H1 (cell line): ENCODE data around the gene AGTR1. TPM values are rescaled to one million over a fixed set of nuclear protein-coding genes. Genes with fewer than 3 reads are reported as not detected.

Experiments used
- CTCF ChIA-PET: fragments of 300-600 bp; sonication (Branson Sonifier 250); formaldehyde crosslinking; loops from one replicate; lab custom pipeline; 2021; ENCODE audit not compliant: partially characterized antibody; lab: Charles Lee
- POLR2A ChIA-PET: fragments of 300-600 bp; sonication (Branson Sonifier 250); formaldehyde crosslinking; loops from one replicate; lab custom pipeline; 2021; ENCODE audit warnings: inconsistent platforms; ENCODE audit not compliant: partially characterized antibody; lab: Charles Lee
- DNase-seq, 2 experiments: peaks; one replicate each; pipeline versions ENCODE4 v3.0.0 to v3.0.0-alpha.2; 2010 to 2022; ENCODE audit warnings: low spot score in 2 of 2, low read depth in 1 of 2, mixed read lengths in 1 of 2
- FAIRE-seq: peaks from 2 replicates; lab custom pipeline; 2011; peaks lifted over from hg19 to GRCh38; lab: Jason Lieb, UNC
- H2AFZ ChIP-seq: 2 replicates; pipeline ENCODE4 v1.8.1; 2012; ENCODE audit warnings: low read length, inconsistent platforms
- H2AK5ac ChIP-seq: 2 replicates; pipeline ENCODE4 v1.6.1; 2013; ENCODE audit warnings: low read depth, low read length
- H2BK120ac ChIP-seq: replicated peaks from 2 replicates; pipeline ENCODE3; 2013; ENCODE audit warnings: low read depth, low read length, inconsistent platforms
- H2BK12ac ChIP-seq: 2 replicates; pipeline ENCODE4 v1.6.1; 2013; ENCODE audit warnings: low read depth, low read length
- H2BK15ac ChIP-seq: 2 replicates; pipeline ENCODE4 v1.6.1; 2013; ENCODE audit warnings: low read length
- H2BK20ac ChIP-seq: 2 replicates; pipeline ENCODE4 v1.6.1; 2013; ENCODE audit warnings: low read length
- H2BK5ac ChIP-seq: 2 replicates; pipeline ENCODE4 v1.6.1; 2013; ENCODE audit warnings: low read depth, low read length
- H3K14ac ChIP-seq: 2 replicates; pipeline ENCODE4 v1.6.1; 2013; ENCODE audit warnings: inconsistent platforms; ENCODE audit not compliant: insufficient read length
- H3K18ac ChIP-seq: 2 replicates; pipeline ENCODE4 v1.6.1; 2013; ENCODE audit warnings: low read length; ENCODE audit errors: extremely low read depth
- H3K23ac ChIP-seq: 2 replicates; pipeline ENCODE4 v1.6.1; 2013; ENCODE audit warnings: inconsistent platforms; ENCODE audit not compliant: insufficient read length
- H3K23me2 ChIP-seq: 2 replicates; pipeline ENCODE4 v1.6.1; 2013; ENCODE audit warnings: low read depth, low read length
- H3K27ac ChIP-seq: 2 replicates; pipeline ENCODE4 v1.6.1; 2011; ENCODE audit warnings: low read depth, low read length, inconsistent platforms
- H3K27me3 ChIP-seq, 4 experiments: replicated peaks in 1 of 4; 1 replicate in 1 of 4; 2 replicates in 3 of 4; pipeline versions ENCODE4 v1.6.1 to v1.8.1; 2011 to 2013; ENCODE audit warnings: low read length in 3 of 4, mild to moderate bottlenecking in 3 of 4, inconsistent platforms in 2 of 4, mixed read lengths in 2 of 4, moderate library complexity in 1 of 4; ENCODE audit not compliant: control insufficient read depth in 3 of 4, insufficient read depth in 3 of 4; ENCODE audit errors: extremely low read depth in 1 of 4
- H3K36me3 ChIP-seq, 4 experiments: 2 replicates each; pipeline versions ENCODE4 v1.6.1 to v1.8.1; 2011 to 2013; ENCODE audit warnings: mild to moderate bottlenecking in 4 of 4, low read length in 3 of 4, moderate library complexity in 2 of 4, control low read depth in 1 of 4, inconsistent platforms in 1 of 4; ENCODE audit not compliant: insufficient read depth in 4 of 4, control insufficient read depth in 2 of 4
- H3K4ac ChIP-seq: replicated peaks from 2 replicates; pipeline ENCODE3; 2013; ENCODE audit warnings: low read length, low read depth, mixed read lengths, inconsistent platforms; ENCODE audit not compliant: insufficient read length
- H3K4me1 ChIP-seq, 4 experiments: replicated peaks in 1 of 4; 1 replicate in 1 of 4; 2 replicates in 3 of 4; pipeline versions ENCODE4 v1.6.1 to v1.8.1; 2011 to 2013; ENCODE audit warnings: low read length in 3 of 4, inconsistent platforms in 2 of 4, mixed read lengths in 1 of 4; ENCODE audit not compliant: insufficient read depth in 4 of 4, control insufficient read depth in 3 of 4
- H3K4me2 ChIP-seq, 2 experiments: 2 replicates each; pipeline versions ENCODE4 v1.6.1 to v1.8.1; 2011 to 2013; ENCODE audit warnings: low read depth in 2 of 2, low read length in 2 of 2, control low read depth in 1 of 2, inconsistent platforms in 1 of 2, mild to moderate bottlenecking in 1 of 2; ENCODE audit not compliant: insufficient read depth in 1 of 2
- H3K4me3 ChIP-seq, 4 experiments: fragments of 200-600, 300-600 bp in 1 of 4; sonication (generic), shearing (Covaris generic), sonication (Bioruptor Twin) in 1 of 4; 2 replicates each; pipeline versions ENCODE4 v1.5.1 to v1.8.1; 2011 to 2016; ENCODE audit warnings: low read length in 4 of 4, low read depth in 3 of 4, control low read depth in 2 of 4, inconsistent platforms in 2 of 4, mild to moderate bottlenecking in 2 of 4, mixed read lengths in 1 of 4, moderate library complexity in 1 of 4; ENCODE audit not compliant: insufficient read depth in 2 of 4; ENCODE audit errors: extremely low read depth in 1 of 4
- H3K56ac ChIP-seq: replicated peaks from 2 replicates; pipeline ENCODE3; 2013; ENCODE audit warnings: low read depth, mild to moderate bottlenecking, mixed read lengths, low read length, inconsistent platforms; ENCODE audit not compliant: insufficient read length
- H3K79me1 ChIP-seq: 2 replicates; pipeline ENCODE4 v1.6.1; 2013; ENCODE audit warnings: low read depth, low read length, control low read depth
- H3K79me2 ChIP-seq, 2 experiments: 2 replicates each; pipeline versions ENCODE4 v1.6.1 to v1.8.1; 2012 to 2013; ENCODE audit warnings: low read length in 2 of 2, mild to moderate bottlenecking in 2 of 2, inconsistent platforms in 1 of 2; ENCODE audit not compliant: insufficient read depth in 2 of 2, control insufficient read depth in 1 of 2
- H3K9ac ChIP-seq, 4 experiments: replicated peaks in 1 of 4; 1 replicate in 1 of 4; 2 replicates in 3 of 4; pipeline versions ENCODE4 v1.6.1 to v1.8.1; 2011 to 2013; ENCODE audit warnings: low read depth in 3 of 4, low read length in 3 of 4, control low read depth in 2 of 4, mild to moderate bottlenecking in 2 of 4, moderate library complexity in 2 of 4, inconsistent platforms in 1 of 4; ENCODE audit errors: extremely low read depth in 1 of 4
- H3K9me3 ChIP-seq, 2 experiments: 2 replicates each; pipeline versions ENCODE4 v1.6.1 to v1.8.1; 2012 to 2013; ENCODE audit warnings: mild to moderate bottlenecking in 2 of 2, moderate library complexity in 2 of 2, control low read depth in 1 of 2, inconsistent platforms in 1 of 2, low read depth in 1 of 2, low read length in 1 of 2, mixed read lengths in 1 of 2; ENCODE audit not compliant: insufficient read depth in 2 of 2
- H4K20me1 ChIP-seq, 2 experiments: replicated peaks in 1 of 2; 2 replicates each; pipeline versions ENCODE3 to v1.8.1; 2011 to 2013; ENCODE audit warnings: inconsistent platforms in 2 of 2, low read length in 2 of 2, mild to moderate bottlenecking in 1 of 2; ENCODE audit not compliant: insufficient read depth in 2 of 2, control insufficient read depth in 1 of 2
- H4K5ac ChIP-seq: 2 replicates; pipeline ENCODE4 v1.6.1; 2013; ENCODE audit warnings: low read length, low read depth, mixed read lengths, inconsistent platforms; ENCODE audit not compliant: insufficient read length
- H4K8ac ChIP-seq: 2 replicates; pipeline ENCODE4 v1.8.0; 2013; ENCODE audit warnings: mild to moderate bottlenecking, moderate library complexity, low read length, inconsistent platforms; ENCODE audit not compliant: insufficient read depth; ENCODE audit errors: extremely low read depth
- H4K91ac ChIP-seq: replicated peaks from 2 replicates; pipeline ENCODE3; 2013; ENCODE audit warnings: low read length, mixed read lengths, inconsistent platforms; ENCODE audit not compliant: insufficient read length
- ATF3 ChIP-seq: IDR thresholded peaks from 2 replicates; pipeline ENCODE4 v1.6.1; 2011; ENCODE audit warnings: low read depth, mild to moderate bottlenecking, low read length; ENCODE audit not compliant: insufficient read depth
- CBX8 ChIP-seq: fragments of 300-800, 300-1000 bp; sonication (generic); IDR thresholded peaks from 2 replicates; pipeline ENCODE4 v1.7.1; 2016; ENCODE audit warnings: low read depth, low read length, borderline replicate concordance
- CTBP2 ChIP-seq: IDR thresholded peaks from 2 replicates; pipeline ENCODE4 v1.7.0; 2011; ENCODE audit warnings: borderline replicate concordance, mild to moderate bottlenecking, moderate library complexity, mixed read lengths, low read length; ENCODE audit not compliant: insufficient read depth, insufficient read length
- EZH2 ChIP-seq: fragments of 200-600 bp; sonication (generic); IDR thresholded peaks from 2 replicates; pipeline ENCODE4 v1.7.1; 2012; ENCODE audit warnings: low read depth, mild to moderate bottlenecking, moderate library complexity, low read length, inconsistent platforms; ENCODE audit not compliant: severe bottlenecking
- FOSL1 ChIP-seq: IDR thresholded peaks from 2 replicates; pipeline ENCODE4 v1.6.1; 2011; ENCODE audit warnings: mild to moderate bottlenecking, low read depth, low read length, moderate library complexity; ENCODE audit not compliant: insufficient read depth
- GABPA ChIP-seq: IDR thresholded peaks from 2 replicates; pipeline ENCODE4 v1.6.1; 2011; ENCODE audit warnings: mild to moderate bottlenecking, low read length, moderate library complexity, borderline replicate concordance; ENCODE audit not compliant: insufficient read depth
- HDAC2 ChIP-seq, 2 experiments: fragments of 300-600 bp in 1 of 2; sonication (generic) in 1 of 2; IDR thresholded peaks; 2 replicates each; pipeline ENCODE4 v1.6.1; 2011 to 2012; ENCODE audit warnings: low read depth in 2 of 2, low read length in 2 of 2, mild to moderate bottlenecking in 2 of 2, moderate library complexity in 2 of 2, borderline replicate concordance in 1 of 2, inconsistent platforms in 1 of 2
- KDM1A ChIP-seq: fragments of 200-600, 300-600 bp; sonication (generic); IDR thresholded peaks from 2 replicates; pipeline ENCODE4 v1.7.1; 2016; ENCODE audit warnings: mild to moderate bottlenecking, low read length, borderline replicate concordance
- POLR2AphosphoS5 ChIP-seq: IDR thresholded peaks from 2 replicates; pipeline ENCODE4 v1.6.1; 2011; ENCODE audit warnings: low read depth, low read length
- RNF2 ChIP-seq: fragments of 200-900, 300-1000 bp; sonication (generic); IDR thresholded peaks from 2 replicates; pipeline ENCODE4 v1.7.1; 2016; ENCODE audit warnings: borderline replicate concordance, low read depth, mild to moderate bottlenecking, antibody characterized with exemption, low read length; ENCODE audit not compliant: poor library complexity, severe bottlenecking; ENCODE audit errors: missing control alignments
- USF2 ChIP-seq: IDR thresholded peaks from 2 replicates; pipeline ENCODE4 v1.6.1; 2011; ENCODE audit warnings: low read length, improper control_type of control experiment
- WGBS, 2 experiments: shearing (Covaris generic) in 1 of 2; methylation state at CpG; one replicate each; pipeline versions ENCODE4 v1.1.6 to v1.1.7; 2013 to 2015; ENCODE audit warnings: low lambda C conversion rate in 2 of 2, mixed read lengths in 2 of 2, inconsistent platforms in 1 of 2, low coverage in 1 of 2, missing lambda C conversion rate in 1 of 2; ENCODE audit not compliant: insufficient replicate concordance in 2 of 2, insufficient coverage in 1 of 2, insufficient read length in 1 of 2; ENCODE audit errors: extremely low coverage in 1 of 2, missing lambda C conversion rate in 1 of 2; 5-methylcytosine and 5-hydroxymethylcytosine counted together
- polyA plus RNA-seq, 7 experiments: library from polyadenylated mRNA; depleted of rRNA in 3 of 7; stranded (reverse) in 5 of 7; unstranded in 2 of 7; fragments of >200 nt in 5 of 7; fragments of 200-250 nt in 2 of 7; gene quantifications; 1 replicate in 5 of 7; 2 replicates in 1 of 7; 4 replicates in 1 of 7; pipeline versions ENCODE4 v1.2.1 to v1.2.3, GENCODE V29; 2011 to 2013; ENCODE audit warnings: missing spikeins in 2 of 7, mixed read lengths in 2 of 7
- total RNA-seq: library from RNA; stranded (reverse); fragmentation: NEBNext Ultra II Directional; extraction: Animal tissue kit (Norgen Biotek cat#: 25700); gene quantifications from 2 replicates; pipeline ENCODE4 v1.2.1, GENCODE V29; 2021

The AGTR1 gene
- total and polyA plus RNA-seq, 2 of the 8 experiments (the other 6 are each of a cell fraction or from before 2014, with no cell fraction given) = 0.03 TPM; not detected in 1

GRCh38 chr3:148746053-148746452 is 48.4 kb downstream of the AGTR1 start:
- no peak overlapping the region for H2BK5ac ChIP-seq
- H2BK20ac ChIP-seq = no peak overlapping the region
- FAIRE-seq = no peak
- H2BK15ac ChIP-seq = no peak overlapping the region
- H3K18ac ChIP-seq = no peak overlapping the region
- no peak overlapping the region for H3K14ac ChIP-seq
- H4K91ac ChIP-seq = no peak overlapping the region
- H3K36me3 ChIP-seq = no peaks in the 10 kb centered on the region
- H2BK12ac ChIP-seq = no peak overlapping the region
- no peaks in the 10 kb centered on the region for H3K79me2 ChIP-seq
- H3K9ac ChIP-seq = no peak overlapping the region
- CTCF ChIA-PET = interaction anchor here (0.8 to 1.2 kb wide), 3 partner anchors 11 to 22 kb away, joined by 3 read pairs; no protein-coding TSS in a partner anchor
- H3K4ac ChIP-seq = no peak overlapping the region
- H3K27ac ChIP-seq = no peak overlapping the region
- H4K8ac ChIP-seq = no peak overlapping the region
- POLR2A ChIA-PET = no interaction called here
- H4K5ac ChIP-seq = no peak overlapping the region
- no peak overlapping the region for H2BK120ac ChIP-seq
- no peak overlapping the region for H3K23ac ChIP-seq
- DNase-seq = no peak
- H3K23me2 ChIP-seq = no peaks in the 10 kb centered on the region
- H3K56ac ChIP-seq = no peak overlapping the region
- no peak overlapping the region for H3K4me3 ChIP-seq
- no peak overlapping the region for H2AK5ac ChIP-seq
- H3K27me3 ChIP-seq = peaks cover 0 to 2% (median 0%) of the 10 kb centered on the region in 4 experiments; a peak in 1 of 7 replicates
- no peaks in the 10 kb centered on the region for H3K9me3 ChIP-seq
- WGBS, 2 experiments = 95% methylated on average over 5 of the region's 5 CpGs; no CpG with 5 or more reads in 1 of the 2 experiments
- H2AFZ ChIP-seq = no peak overlapping the region
- H3K4me2 ChIP-seq = no peak overlapping the region
- H4K20me1 ChIP-seq = no peaks in the 10 kb centered on the region
- no peaks in the 10 kb centered on the region for H3K4me1 ChIP-seq
- no peaks in the 10 kb centered on the region for H3K79me1 ChIP-seq
- TF ChIP-seq KDM1A (no peak), GABPA (no peak), ATF3 (no peak), RNF2 (no peak), USF2 (no peak), CBX8 (no peak), HDAC2 (IDR thresholded peaks at IDR 0.05; ENCODE audit: borderline replicate concordance in 1 of 2, low read depth in 2 of 2, low read length in 2 of 2) (no peak), FOSL1 (no peak), POLR2AphosphoS5 (no peak), EZH2 (no peak), CTBP2 (no peak)
